Measurements from ENCODE around the gene IMPACT.

Gene IMPACT

GRCh38 chr18:24426073-24426397, 435 bp upstream of the IMPACT start:
- no peak for DNase-seq

- peak; percentile 49 for DNase-seq
Observed at GRCh38 chr18:24427484-24427883, 1.0 kb downstream of the IMPACT start.

- DNase-seq: no peak
Observed at GRCh38 chr18:24428709-24429108, 2.2 kb downstream of the IMPACT start.

DNA sequence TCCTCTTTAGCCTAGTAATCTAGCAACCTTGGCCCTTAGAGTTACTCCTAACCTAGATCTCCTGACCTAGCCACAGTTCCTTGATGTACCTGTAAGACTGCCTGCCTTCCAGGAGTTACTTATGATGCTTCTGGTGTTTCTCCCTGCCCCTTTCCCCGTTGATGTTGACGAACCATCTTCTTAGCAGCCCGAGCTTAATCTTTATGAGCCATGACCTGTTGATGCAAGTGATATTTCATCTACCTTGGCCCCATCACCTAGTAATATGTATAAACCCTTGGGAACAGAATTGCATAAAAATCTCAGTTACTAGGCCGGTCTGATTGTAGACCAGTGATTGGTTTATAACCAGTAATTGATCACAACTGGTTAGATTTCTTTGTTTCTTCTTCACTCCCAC, 2.7 kb downstream of the IMPACT start:
- DNase-seq: no peak

GRCh38 chr18:24432618-24433017, 6.1 kb downstream of the IMPACT start:
- no peak for DNase-seq

DNA sequence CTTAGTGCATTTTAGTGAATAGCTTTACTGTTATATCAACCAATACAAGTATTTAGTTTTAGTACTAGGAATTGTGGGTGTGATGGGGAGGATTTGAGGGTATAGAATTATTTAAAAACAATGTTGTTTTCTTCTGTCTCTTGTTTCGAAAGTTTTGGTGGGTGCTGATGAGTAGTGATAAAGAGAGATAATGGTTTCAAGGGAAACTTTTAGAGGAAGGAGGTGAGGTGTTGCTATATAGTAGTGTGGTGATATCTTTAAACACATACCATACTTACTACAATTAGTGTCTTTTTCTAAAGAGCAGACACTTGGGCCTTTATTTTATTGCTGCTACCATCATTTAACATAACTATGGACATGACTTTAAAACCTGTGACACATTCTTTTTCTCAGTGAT, 10.5 kb downstream of the IMPACT start:
- DNase-seq: no peak

GRCh38 chr18:24443870-24444269, 17.4 kb downstream of the IMPACT start:
- DNase-seq: no peak

GRCh38 chr18:24446453-24446852, 20.0 kb downstream of the IMPACT start:
- DNase-seq: no peak

DNA sequence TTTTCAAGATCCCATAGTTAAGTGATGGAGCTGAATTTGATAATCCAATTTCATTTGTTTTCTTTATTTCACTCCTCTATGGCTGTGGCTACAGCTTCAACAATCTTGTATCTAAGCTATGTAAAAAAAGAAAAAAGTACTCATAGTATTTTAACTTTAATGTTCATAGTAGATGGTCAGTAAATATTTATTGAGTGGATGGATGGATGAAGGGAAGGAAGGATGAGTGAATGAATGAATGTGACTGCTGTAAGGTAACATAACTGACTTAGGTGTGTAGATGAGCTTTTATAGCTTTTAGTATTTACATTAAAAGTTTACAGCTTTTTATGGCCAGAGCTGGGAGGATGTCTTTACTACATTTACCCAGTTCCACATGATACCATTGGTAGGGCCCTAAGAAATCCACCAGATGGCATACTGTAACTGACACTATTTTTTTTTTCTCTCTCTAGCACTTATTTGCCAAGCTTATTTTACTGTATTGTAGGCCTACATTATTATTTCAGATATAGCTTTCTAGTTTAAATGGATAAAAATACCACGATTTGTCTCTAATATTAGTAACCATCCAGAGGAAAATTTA, 20.6 kb downstream of the IMPACT start:
- no peak for DNase-seq

DNA sequence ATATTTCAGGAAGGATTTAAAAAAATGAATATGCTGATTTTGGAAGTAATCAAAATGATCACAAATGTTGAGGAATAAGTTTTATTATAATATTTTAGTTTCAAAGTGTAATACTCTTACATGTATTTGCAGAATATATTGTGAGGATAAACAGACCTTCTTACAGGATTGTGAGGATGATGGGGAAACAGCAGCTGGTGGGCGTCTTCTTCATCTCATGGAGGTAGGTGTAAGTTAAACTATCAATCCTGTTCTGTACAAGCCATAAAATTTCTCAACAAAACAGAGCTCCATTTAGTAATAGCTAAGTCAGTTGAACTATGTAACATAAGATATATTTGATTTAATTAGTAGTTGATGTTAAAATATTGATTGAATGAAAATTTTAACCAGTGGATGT, 21.5 kb downstream of the IMPACT start:
- no peak for DNase-seq

DNA sequence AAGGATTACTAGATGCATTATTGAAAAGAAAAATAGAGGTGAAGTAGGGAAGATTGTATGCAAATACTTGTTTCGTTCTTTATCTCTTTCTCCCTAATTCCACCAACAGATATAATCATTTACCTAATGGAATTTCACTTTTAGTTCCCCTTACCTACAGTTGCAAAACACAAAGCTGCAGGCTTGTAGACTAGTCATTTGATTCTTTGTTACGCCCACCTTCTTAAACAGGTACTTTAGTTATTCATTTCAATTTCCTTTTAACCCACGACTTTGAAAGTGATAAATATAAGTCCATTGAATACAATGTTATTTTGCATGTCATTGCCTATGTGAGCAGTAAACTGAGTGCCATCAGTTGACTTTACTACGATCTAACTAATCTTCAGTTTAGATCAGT, 30.1 kb downstream of the IMPACT start:
- no peak for DNase-seq

GRCh38 chr18:24459772-24460171, 33.3 kb downstream of the IMPACT start:
- DNase-seq: no peak

- no peak for DNase-seq
Observed at GRCh38 chr18:24460388-24460787, 33.9 kb downstream of the IMPACT start, which contains the start of gene HRH4. TSS of gene HRH4 (plus strand) at chr18:24460637. CDS start at chr18:24460729, 92 bp downstream.

- DNase-seq: no peak
Observed at GRCh38 chr18:24461996-24462395, 35.5 kb downstream of the IMPACT start.

- DNase-seq: no peak
Observed at GRCh38 chr18:24462838-24463775, 36.6 kb downstream of the IMPACT start.

DNA sequence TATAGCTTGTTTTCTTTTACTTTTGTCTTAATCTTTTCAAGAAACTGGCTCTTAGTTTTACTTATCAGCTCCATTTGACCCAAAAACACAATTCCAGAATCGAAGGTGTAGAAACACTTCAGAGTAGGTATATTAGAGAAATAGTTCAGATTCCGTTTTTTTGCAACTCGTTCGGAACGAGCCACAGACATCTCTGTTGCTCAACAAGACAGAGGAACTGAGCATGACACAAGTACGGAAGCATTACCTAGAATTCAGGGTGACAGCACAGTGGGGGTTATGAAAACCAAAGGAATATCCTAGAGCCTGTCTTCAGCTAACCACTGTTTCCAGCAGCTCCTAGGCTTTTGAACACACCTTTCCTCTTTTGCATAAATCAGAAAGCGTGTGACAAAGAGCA, 39.0 kb downstream of the IMPACT start:
- DNase-seq: no peak

- DNase-seq: no peak
Observed at GRCh38 chr18:24466771-24467170, 40.3 kb downstream of the IMPACT start.

DNA sequence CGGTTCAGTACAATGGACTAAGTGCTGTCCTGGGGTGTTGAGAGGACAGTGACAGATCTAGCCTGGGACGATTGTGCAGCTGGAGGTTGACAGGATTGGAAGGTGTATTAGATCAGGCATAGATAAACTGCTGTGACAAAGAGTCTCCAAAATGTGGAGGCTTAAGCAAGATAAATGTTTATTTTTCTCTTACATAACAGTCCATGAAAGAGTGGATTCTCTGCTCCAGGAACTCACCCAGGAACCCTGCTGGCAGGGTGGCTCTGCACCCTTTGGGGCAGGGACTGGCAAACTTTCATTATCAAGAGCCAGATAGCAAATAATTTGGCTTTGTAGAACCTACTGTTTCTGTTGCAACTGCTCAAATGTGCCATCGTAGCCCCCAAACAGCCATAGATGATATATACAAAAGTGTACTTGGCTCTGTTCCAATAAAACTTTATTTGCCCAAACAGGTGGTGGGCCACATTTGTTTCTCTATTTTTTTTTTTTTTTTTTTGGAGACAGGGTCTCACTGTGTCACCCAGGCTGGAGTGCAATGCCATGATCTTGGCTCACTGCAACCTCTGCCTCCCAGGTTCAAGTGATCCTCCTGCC, 43.6 kb downstream of the IMPACT start:
- DNase-seq: no peak

DNA sequence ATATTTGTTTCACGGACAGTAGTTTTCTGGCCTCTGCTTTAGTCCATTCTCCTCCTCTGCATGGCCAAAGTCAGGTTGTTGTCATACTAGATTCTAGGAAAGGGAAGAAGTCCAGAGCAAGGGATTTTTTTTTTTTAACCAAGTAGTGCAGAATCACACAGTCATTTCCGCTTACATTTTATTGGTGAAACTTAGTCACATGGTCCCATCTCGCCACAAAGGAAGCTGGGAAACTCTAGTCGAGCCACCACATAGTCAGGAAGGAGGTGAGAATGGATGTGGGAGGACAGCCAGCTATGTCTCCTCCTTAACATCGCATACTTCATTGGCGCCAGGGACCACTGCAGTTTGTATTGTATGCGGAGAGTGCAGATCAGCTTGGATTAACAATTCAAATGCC, 44.3 kb downstream of the IMPACT start:
- DNase-seq: no peak

GRCh38 chr18:24472591-24472990, 46.1 kb downstream of the IMPACT start:
- no peak for DNase-seq

- DNase-seq: no peak
Observed at GRCh38 chr18:24474406-24474805, 47.9 kb downstream of the IMPACT start.

- no peak for DNase-seq
Observed at GRCh38 chr18:24475926-24476589, 49.6 kb downstream of the IMPACT start.

DNA sequence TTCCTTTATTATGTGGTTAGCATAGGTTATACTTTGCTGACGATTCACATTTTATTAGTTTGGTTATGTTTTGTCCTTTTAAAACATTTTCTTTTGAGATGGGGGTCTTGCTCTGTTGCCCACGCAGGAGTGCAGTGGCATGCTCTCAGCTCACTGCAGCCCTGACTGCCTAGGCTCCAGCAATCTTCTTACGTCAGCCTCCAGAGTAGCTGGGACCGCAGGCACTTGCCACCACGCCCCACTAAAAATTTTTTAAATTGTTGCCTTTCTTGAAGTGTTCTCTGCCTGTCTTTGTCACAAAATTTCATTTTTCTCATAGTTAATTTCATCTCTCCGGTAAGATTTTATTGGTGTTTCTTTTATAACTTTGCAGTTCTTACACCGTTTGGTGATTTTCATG, 52.9 kb downstream of the IMPACT start:
- DNase-seq: no peak

- no peak for DNase-seq
Observed at GRCh38 chr18:24482821-24483220, 56.4 kb downstream of the IMPACT start.
